SU-DHL-6 (cell line): Measurements from ENCODE around the gene LCE5A.

ENCODE experiments used
- H2AFZ ChIP-seq: fragments of 200-600 bp; sonication (generic); 2 replicates; pipeline ENCODE4 v1.6.1; 2014; ENCODE audit warnings: low read depth, mild to moderate bottlenecking, moderate library complexity, mixed read lengths, antibody characterized with exemption, low read length; ENCODE audit not compliant: severe bottlenecking
- H3F3A ChIP-seq: fragments of 200-600 bp; shearing (Covaris generic); 2 replicates; pipeline ENCODE4 v1.6.0; 2016; ENCODE audit warnings: antibody characterized with exemption, mild to moderate bottlenecking; ENCODE audit not compliant: insufficient read depth
- H3K27ac ChIP-seq: fragments of 200-600 bp; sonication (generic); 2 replicates; pipeline ENCODE4 v1.5.1; 2016; ENCODE audit warnings: low read depth, mild to moderate bottlenecking, low read length, moderate library complexity, mixed read lengths
- H3K27me3 ChIP-seq: fragments of 200-600 bp; sonication (generic), shearing (Covaris generic); 2 replicates; pipeline ENCODE4 v1.6.0; 2014; ENCODE audit warnings: mild to moderate bottlenecking, low read length
- H3K36me3 ChIP-seq: fragments of 200-600 bp; sonication (generic); 2 replicates; pipeline ENCODE4 v1.6.1; 2014; ENCODE audit warnings: mild to moderate bottlenecking, low read length, mixed read lengths
- H3K4me2 ChIP-seq: fragments of 300-600, 200-600 bp; shearing (Covaris generic), sonication (generic); 2 replicates; pipeline ENCODE4 v1.6.0; 2014; ENCODE audit warnings: low read length, low read depth, mild to moderate bottlenecking; ENCODE audit not compliant: poor library complexity, severe bottlenecking
- H3K4me3 ChIP-seq: fragments of 200-600 bp; sonication (generic); 2 replicates; pipeline ENCODE4 v1.5.1; 2014; ENCODE audit warnings: antibody characterized with exemption, low read length, mild to moderate bottlenecking, mixed read lengths; ENCODE audit not compliant: insufficient read depth, poor library complexity, severe bottlenecking
- H3K79me2 ChIP-seq: fragments of 200-600 bp; sonication (generic); 2 replicates; pipeline ENCODE4 v1.6.1; 2014; ENCODE audit warnings: mild to moderate bottlenecking, low read length, moderate library complexity; ENCODE audit not compliant: insufficient read depth
- H3K9ac ChIP-seq: fragments of 200-600 bp; sonication (generic); 2 replicates; pipeline ENCODE4 v1.7.0; 2014; ENCODE audit warnings: mild to moderate bottlenecking, low read length
- H3K9me2 ChIP-seq: fragments of 200-600 bp; sonication (generic); replicated peaks from 2 replicates; pipeline ENCODE4 v1.6.1; 2014; ENCODE audit warnings: low read length; ENCODE audit not compliant: insufficient read depth
- H3K9me3 ChIP-seq: fragments of 200-600 bp; sonication (generic); 2 replicates; pipeline ENCODE4 v1.6.1; 2014; ENCODE audit warnings: low read length, mixed read lengths; ENCODE audit not compliant: insufficient read depth
- H4K20me1 ChIP-seq: fragments of 200-600 bp; sonication (generic); 2 replicates; pipeline ENCODE4 v1.6.1; 2014; ENCODE audit warnings: low read depth, mild to moderate bottlenecking, antibody characterized with exemption, low read length, moderate library complexity, mixed read lengths
- EZH2phosphoT487 ChIP-seq: fragments of 200-600 bp; sonication (generic), shearing (Covaris generic); conservative IDR thresholded peaks from 2 replicates; pipeline ENCODE4 v1.6.1; 2018; ENCODE audit warnings: mild to moderate bottlenecking, antibody characterized with exemption, low read length, moderate library complexity, mixed read lengths
- TF ChIP-seq, protein P1 (sequence below): fragments of 200-600 bp; sonication (generic); IDR thresholded peaks from one replicate; pipeline ENCODE4 v1.5.1; 2017; ENCODE audit warnings: antibody characterized with exemption, mild to moderate bottlenecking, low read length, moderate library complexity; ENCODE audit not compliant: insufficient read depth, poor library complexity, severe bottlenecking

Gene LCE5A

DNA sequence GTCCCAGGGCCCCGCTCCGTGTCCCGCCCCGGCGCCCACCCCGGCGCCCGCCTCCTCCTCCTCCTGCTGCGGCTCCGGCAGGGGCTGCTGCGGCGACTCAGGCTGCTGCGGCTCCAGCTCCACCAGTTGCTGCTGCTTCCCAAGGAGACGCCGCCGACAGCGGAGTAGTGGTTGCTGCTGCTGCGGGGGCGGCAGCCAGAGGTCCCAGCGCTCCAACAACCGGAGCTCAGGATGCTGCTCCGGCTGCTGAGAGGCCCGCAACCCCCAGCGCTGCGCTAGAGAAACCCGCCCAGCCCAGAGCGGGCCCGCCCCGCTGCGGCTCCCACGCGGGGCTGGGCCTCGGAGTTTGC, 4.8 kb downstream of the LCE5A start:
- Histone ChIP-seq H3K9me3 (no peaks in the 10 kb centered on the region), H3K36me3 (no peaks in the 10 kb centered on the region), H3K9ac (no peak overlapping the region), H3K79me2 (no peaks in the 10 kb centered on the region), H2AFZ (no peak overlapping the region), H3K27ac (no peak overlapping the region), H3K9me2 (no peaks in the 10 kb centered on the region), H3K27me3 (no peaks in the 10 kb centered on the region), H4K20me1 (no peaks in the 10 kb centered on the region), H3K4me2 (no peak overlapping the region), H3F3A (no peaks in the 10 kb centered on the region), H3K4me3 (no peak overlapping the region)
- no peak for TF ChIP-seq EZH2phosphoT487
- TF ChIP-seq, protein P1, sequence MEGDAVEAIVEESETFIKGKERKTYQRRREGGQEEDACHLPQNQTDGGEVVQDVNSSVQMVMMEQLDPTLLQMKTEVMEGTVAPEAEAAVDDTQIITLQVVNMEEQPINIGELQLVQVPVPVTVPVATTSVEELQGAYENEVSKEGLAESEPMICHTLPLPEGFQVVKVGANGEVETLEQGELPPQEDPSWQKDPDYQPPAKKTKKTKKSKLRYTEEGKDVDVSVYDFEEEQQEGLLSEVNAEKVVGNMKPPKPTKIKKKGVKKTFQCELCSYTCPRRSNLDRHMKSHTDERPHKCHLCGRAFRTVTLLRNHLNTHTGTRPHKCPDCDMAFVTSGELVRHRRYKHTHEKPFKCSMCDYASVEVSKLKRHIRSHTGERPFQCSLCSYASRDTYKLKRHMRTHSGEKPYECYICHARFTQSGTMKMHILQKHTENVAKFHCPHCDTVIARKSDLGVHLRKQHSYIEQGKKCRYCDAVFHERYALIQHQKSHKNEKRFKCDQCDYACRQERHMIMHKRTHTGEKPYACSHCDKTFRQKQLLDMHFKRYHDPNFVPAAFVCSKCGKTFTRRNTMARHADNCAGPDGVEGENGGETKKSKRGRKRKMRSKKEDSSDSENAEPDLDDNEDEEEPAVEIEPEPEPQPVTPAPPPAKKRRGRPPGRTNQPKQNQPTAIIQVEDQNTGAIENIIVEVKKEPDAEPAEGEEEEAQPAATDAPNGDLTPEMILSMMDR = no peak

DNA sequence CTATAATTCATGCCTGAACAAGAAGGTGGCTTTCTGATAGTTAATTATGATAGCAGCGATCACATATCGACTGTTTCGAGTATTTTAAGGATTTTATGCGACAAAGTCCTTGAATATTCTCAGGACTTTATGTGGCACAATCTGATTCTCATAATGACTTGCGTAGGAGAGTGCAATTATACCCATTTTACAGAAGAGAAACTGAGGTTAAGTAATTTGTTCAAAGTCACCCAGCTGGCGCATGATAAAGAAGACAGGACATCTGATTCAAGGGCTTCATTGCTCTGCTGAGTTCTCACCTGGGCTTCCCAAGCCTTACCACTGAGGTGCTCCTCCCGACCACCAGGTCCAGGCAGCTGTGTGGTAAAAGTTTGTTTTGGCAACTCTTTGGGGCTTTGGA, 5.5 kb downstream of the LCE5A start:
- H3K36me3 ChIP-seq = no peaks in the 10 kb centered on the region
- H2AFZ ChIP-seq = no peak overlapping the region
- no peaks in the 10 kb centered on the region for H3K79me2 ChIP-seq
- no peaks in the 10 kb centered on the region for H3F3A ChIP-seq
- H3K9ac ChIP-seq = no peak overlapping the region
- H3K27me3 ChIP-seq = no peaks in the 10 kb centered on the region
- no peak for TF ChIP-seq EZH2phosphoT487
- TF ChIP-seq, protein P1 = no peak
- H3K9me2 ChIP-seq = no peaks in the 10 kb centered on the region
- no peaks in the 10 kb centered on the region for H3K9me3 ChIP-seq
- H3K27ac ChIP-seq = no peak overlapping the region
- no peaks in the 10 kb centered on the region for H4K20me1 ChIP-seq
- no peak overlapping the region for H3K4me3 ChIP-seq
- H3K4me2 ChIP-seq = no peak overlapping the region

DNA sequence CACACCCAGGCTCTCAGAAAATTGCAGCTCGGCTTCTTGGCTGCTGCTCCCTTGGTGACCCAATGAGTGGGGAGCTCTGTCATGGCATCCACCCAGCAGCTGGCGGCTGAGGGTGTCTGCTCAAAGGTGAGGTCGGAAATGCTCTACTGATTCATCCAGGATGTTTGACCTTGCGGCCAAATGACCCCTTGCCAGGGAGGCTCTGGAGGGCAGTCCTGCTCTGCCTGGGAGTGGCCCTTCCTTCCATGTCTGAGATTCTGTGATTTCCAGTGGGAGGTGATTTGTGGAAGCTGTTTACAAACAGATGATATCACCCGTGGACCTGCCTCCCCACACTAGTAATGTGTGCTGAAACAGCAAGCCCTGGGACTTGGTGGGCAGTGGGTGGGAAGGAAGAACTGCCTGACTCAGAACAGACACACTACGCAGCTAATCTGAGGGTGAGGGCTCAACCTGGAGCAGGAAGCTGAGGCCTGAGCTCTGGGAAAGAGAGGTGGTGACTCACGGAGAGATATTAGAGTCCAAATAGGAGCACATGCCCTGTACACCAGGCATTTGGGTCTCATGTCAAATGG, 6.7 kb downstream of the LCE5A start:
- no peaks in the 10 kb centered on the region for H3K9me3 ChIP-seq
- H3K4me3 ChIP-seq = no peak overlapping the region
- TF ChIP-seq, protein P1 = no peak
- no peak for TF ChIP-seq EZH2phosphoT487
- H3F3A ChIP-seq = no peaks in the 10 kb centered on the region
- no peak overlapping the region for H3K27ac ChIP-seq
- no peaks in the 10 kb centered on the region for H3K79me2 ChIP-seq
- no peaks in the 10 kb centered on the region for H3K27me3 ChIP-seq
- H3K36me3 ChIP-seq = no peaks in the 10 kb centered on the region
- H3K9me2 ChIP-seq = no peaks in the 10 kb centered on the region
- no peak overlapping the region for H3K9ac ChIP-seq
- H2AFZ ChIP-seq = no peak overlapping the region
- no peaks in the 10 kb centered on the region for H4K20me1 ChIP-seq
- no peak overlapping the region for H3K4me2 ChIP-seq
